ENCODE measurements around the gene SPATC1L. TPM values are rescaled to one million over a fixed set of nuclear protein-coding genes. Genes with fewer than 3 reads are reported as not detected.

The SPATC1L gene
- polyA plus RNA-seq, 1 donor from 2014 or later: 20.6 TPM

DNA sequence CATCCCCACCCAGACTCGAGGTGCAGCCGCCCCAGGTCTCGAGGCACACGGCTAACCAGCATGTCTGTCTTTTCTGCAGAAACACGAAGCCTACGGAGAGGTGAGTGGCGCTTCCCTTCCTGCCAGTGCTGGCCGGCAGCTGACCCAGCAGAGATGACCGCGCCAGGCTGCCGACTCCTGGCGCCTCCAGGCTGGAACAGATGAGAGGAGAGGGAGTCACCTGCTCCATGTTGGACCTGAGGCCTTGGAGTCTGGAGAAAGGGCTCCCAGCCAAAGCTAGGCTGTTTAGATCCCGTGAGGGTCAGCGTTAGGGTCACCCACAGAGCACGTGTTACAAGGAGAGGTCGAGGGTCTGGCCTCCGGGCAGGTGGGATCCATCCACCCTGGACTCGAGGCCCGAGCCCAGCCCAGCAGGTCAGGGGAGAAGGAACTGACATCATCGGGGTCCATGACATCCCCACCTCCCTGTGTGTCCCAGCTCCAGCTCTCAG lies 71.5 kb downstream of the SPATC1L start:
- no peaks in the 10 kb centered on the region for H3K9me2 ChIP-seq (ENCODE audit: insufficient read depth, low read length)
- H3K79me2 ChIP-seq (replicated peaks; ENCODE audit: insufficient read depth, low read length): no peaks in the 10 kb centered on the region
- H3K36me3 ChIP-seq (ENCODE audit: insufficient read depth, low read length): no peaks in the 10 kb centered on the region
- H3K27me3 ChIP-seq (ENCODE audit: insufficient read depth, low read depth, low read length): no peaks in the 10 kb centered on the region
- no peak overlapping the region for H3K27ac ChIP-seq (ENCODE audit: low read length)
- no peaks in the 10 kb centered on the region for H4K20me1 ChIP-seq (ENCODE audit: insufficient read depth)
- H3F3A ChIP-seq (ENCODE audit: insufficient read depth, low read length, poor library complexity, severe bottlenecking): no peaks in the 10 kb centered on the region
- no peak overlapping the region for H3K9ac ChIP-seq (ENCODE audit: low read length)
- TF ChIP-seq POLR2AphosphoS5 (IDR thresholded peaks at IDR 0.05) (no peak), MXI1 (conservative IDR thresholded peaks at IDR 0.05; ENCODE audit: poor library complexity, severe bottlenecking) (no peak), REST (IDR thresholded peaks at IDR 0.05; ENCODE audit: borderline replicate concordance) (no peak), RAD21 (conservative IDR thresholded peaks at IDR 0.05) (no peak), EP300 (conservative IDR thresholded peaks at IDR 0.05; ENCODE audit: poor library complexity, severe bottlenecking) (no peak), EZH2 (IDR thresholded peaks at IDR 0.05; ENCODE audit: borderline replicate concordance, insufficient read depth, low read length, poor library complexity, severe bottlenecking) (no peak), SMC3 (conservative IDR thresholded peaks at IDR 0.05; ENCODE audit: poor library complexity) (no peak)
- no peaks in the 10 kb centered on the region for H3K9me3 ChIP-seq (ENCODE audit: low read length)
- H3K4me3 ChIP-seq (ENCODE audit: low read length): no peak overlapping the region
- H2AFZ ChIP-seq (ENCODE audit: low read depth, low read length): no peak overlapping the region
- no peak overlapping the region for H3K4me2 ChIP-seq (ENCODE audit: low read length)

- Histone ChIP-seq H3K9me3 (ENCODE audit: low read length) (no peaks in the 10 kb centered on the region), H3K27ac (ENCODE audit: low read length) (no peak overlapping the region), H4K20me1 (ENCODE audit: insufficient read depth) (no peaks in the 10 kb centered on the region), H2AFZ (ENCODE audit: low read depth, low read length) (no peak overlapping the region), H3K4me2 (ENCODE audit: low read length) (no peak overlapping the region), H3F3A (ENCODE audit: insufficient read depth, low read length, poor library complexity, severe bottlenecking) (no peaks in the 10 kb centered on the region), H3K4me3 (ENCODE audit: low read length) (no peak overlapping the region), H3K9ac (ENCODE audit: low read length) (no peak overlapping the region), H3K79me2 (replicated peaks; ENCODE audit: insufficient read depth, low read length) (no peaks in the 10 kb centered on the region), H3K36me3 (ENCODE audit: insufficient read depth, low read length) (no peaks in the 10 kb centered on the region), H3K9me2 (ENCODE audit: insufficient read depth, low read length) (no peaks in the 10 kb centered on the region), H3K27me3 (ENCODE audit: insufficient read depth, low read depth, low read length) (no peaks in the 10 kb centered on the region)
- TF ChIP-seq SMC3 (conservative IDR thresholded peaks at IDR 0.05; ENCODE audit: poor library complexity) (no peak), RAD21 (conservative IDR thresholded peaks at IDR 0.05) (no peak), TAF1 (IDR thresholded peaks at IDR 0.05; ENCODE audit: low read depth) (no peak), MXI1 (conservative IDR thresholded peaks at IDR 0.05; ENCODE audit: poor library complexity, severe bottlenecking) (no peak)
Observed at GRCh38 chr21:46111857-46112724, 72.2 kb downstream of the SPATC1L start.

GRCh38 chr21:46111193-46111571 lies 73.1 kb downstream of the SPATC1L start:
- H3K9ac ChIP-seq (ENCODE audit: low read length): no peak overlapping the region
- no peaks in the 10 kb centered on the region for H3K27me3 ChIP-seq (ENCODE audit: insufficient read depth, low read depth, low read length)
- no peak overlapping the region for H2AFZ ChIP-seq (ENCODE audit: low read depth, low read length)
- TF ChIP-seq, protein P1, sequence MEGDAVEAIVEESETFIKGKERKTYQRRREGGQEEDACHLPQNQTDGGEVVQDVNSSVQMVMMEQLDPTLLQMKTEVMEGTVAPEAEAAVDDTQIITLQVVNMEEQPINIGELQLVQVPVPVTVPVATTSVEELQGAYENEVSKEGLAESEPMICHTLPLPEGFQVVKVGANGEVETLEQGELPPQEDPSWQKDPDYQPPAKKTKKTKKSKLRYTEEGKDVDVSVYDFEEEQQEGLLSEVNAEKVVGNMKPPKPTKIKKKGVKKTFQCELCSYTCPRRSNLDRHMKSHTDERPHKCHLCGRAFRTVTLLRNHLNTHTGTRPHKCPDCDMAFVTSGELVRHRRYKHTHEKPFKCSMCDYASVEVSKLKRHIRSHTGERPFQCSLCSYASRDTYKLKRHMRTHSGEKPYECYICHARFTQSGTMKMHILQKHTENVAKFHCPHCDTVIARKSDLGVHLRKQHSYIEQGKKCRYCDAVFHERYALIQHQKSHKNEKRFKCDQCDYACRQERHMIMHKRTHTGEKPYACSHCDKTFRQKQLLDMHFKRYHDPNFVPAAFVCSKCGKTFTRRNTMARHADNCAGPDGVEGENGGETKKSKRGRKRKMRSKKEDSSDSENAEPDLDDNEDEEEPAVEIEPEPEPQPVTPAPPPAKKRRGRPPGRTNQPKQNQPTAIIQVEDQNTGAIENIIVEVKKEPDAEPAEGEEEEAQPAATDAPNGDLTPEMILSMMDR (IDR thresholded peaks at IDR 0.05; ENCODE audit: poor library complexity, severe bottlenecking): no peak
- TF ChIP-seq RAD21 (conservative IDR thresholded peaks at IDR 0.05) (no peak), TAF1 (IDR thresholded peaks at IDR 0.05; ENCODE audit: low read depth) (no peak), POLR2AphosphoS5 (IDR thresholded peaks at IDR 0.05) (no peak), EZH2 (IDR thresholded peaks at IDR 0.05; ENCODE audit: borderline replicate concordance, insufficient read depth, low read length, poor library complexity, severe bottlenecking) (no peak)
- H3F3A ChIP-seq (ENCODE audit: insufficient read depth, low read length, poor library complexity, severe bottlenecking): no peaks in the 10 kb centered on the region
- H3K4me2 ChIP-seq (ENCODE audit: low read length): no peak overlapping the region
- H3K9me3 ChIP-seq (ENCODE audit: low read length): no peaks in the 10 kb centered on the region
- H3K36me3 ChIP-seq (ENCODE audit: insufficient read depth, low read length): no peaks in the 10 kb centered on the region
- H3K79me2 ChIP-seq (replicated peaks; ENCODE audit: insufficient read depth, low read length): no peaks in the 10 kb centered on the region
- H4K20me1 ChIP-seq (ENCODE audit: insufficient read depth): no peaks in the 10 kb centered on the region
- no peak overlapping the region for H3K27ac ChIP-seq (ENCODE audit: low read length)
- H3K9me2 ChIP-seq (ENCODE audit: insufficient read depth, low read length): no peaks in the 10 kb centered on the region
- H3K4me3 ChIP-seq (ENCODE audit: low read length): no peak overlapping the region
